Lower leg skin (tissue), 3 donors: ENCODE data around the gene CGB2.
"Not testable (repeated sequence)": the region's sequence is repeated elsewhere in the genome, so short reads cannot be mapped to it uniquely, and the experiment has no call there.

Experiments used
- CTCF ChIP-seq, 3 donors: fragments of 450-650 bp; IDR thresholded peaks; one replicate each; pipeline ENCODE4 v1.5.1; 2016; ENCODE audit warnings: antibody characterized with exemption in 3 of 3, mild to moderate bottlenecking in 3 of 3, moderate library complexity in 2 of 3
- POLR2A ChIP-seq, 2 donors: fragments of 450-650 bp; IDR thresholded peaks; one replicate each; pipeline ENCODE4 v1.6.1; 2016 to 2017; ENCODE audit warnings: antibody characterized with exemption in 2 of 2, mild to moderate bottlenecking in 1 of 2, moderate library complexity in 1 of 2

DNA sequence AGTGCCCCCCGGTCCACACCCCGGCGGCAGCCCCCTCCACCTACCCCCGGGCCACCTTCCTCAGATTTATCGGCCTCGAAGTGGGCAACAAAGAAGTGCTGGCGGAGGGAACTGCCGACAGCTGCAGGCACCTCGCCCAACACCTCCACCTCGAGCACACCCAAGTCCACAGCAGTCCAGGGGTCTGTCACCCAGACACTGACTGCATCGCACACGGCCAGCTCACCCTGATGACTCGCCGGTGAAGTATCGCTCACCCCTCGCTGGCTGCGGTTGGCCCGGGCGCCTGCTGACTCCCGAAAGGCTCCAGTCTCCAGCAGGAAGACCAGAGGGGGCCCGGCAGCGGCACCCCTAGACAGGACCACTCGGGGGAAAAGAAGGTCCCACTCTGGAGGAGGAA lies 6.1 kb upstream of the CGB2 start:
- not testable (repeated sequence) for TF ChIP-seq POLR2A, CTCF (IDR thresholded peaks at IDR 0.05)
